ENCODE results near the gene NDOR1. TPM values are rescaled to one million over a fixed set of nuclear protein-coding genes. Genes with fewer than 3 reads are reported as not detected.

Gene NDOR1
- 10 to 100 TPM; 44.7 to 45.5 TPM for total RNA-seq

- CTCF ChIA-PET, result interaction anchor here (0.9 to 1.8 kb wide), 7 partner anchors 17 to 303 kb away, joined by 3 to 7 read pairs (median 4); partner anchors contain the start of gene SSNA1
- Mint-ChIP-seq H3K36me3 (ENCODE audit: low read depth) (peaks cover 33% of the 10 kb centered on the region), H3K9me3 (ENCODE audit: insufficient read depth) (no peaks in the 10 kb centered on the region), H3K27ac (peak within 1 kb of the TSS; percentile 97), H3K4me1 (ENCODE audit: low read depth) (peaks cover 51% of the 10 kb centered on the region), H3K27me3 (ENCODE audit: low read depth) (no peaks in the 10 kb centered on the region), H3K4me3 (peak within 1 kb of the TSS; percentile 94)
- DNase-seq, result peak; percentile 96
- POLR2A ChIA-PET, result interaction anchor here (0.7 to 2.6 kb wide), 10 partner anchors 10 to 110 kb away, joined by 4 to 12 read pairs (median 4); partner anchors contain the start of genes RNF208 and SSNA1
- ATAC-seq, result peak; percentile 57
Observed at GRCh38 chr9:137205126-137206069, at the start of gene NDOR1, which contains the start of gene TMEM203. Gene NDOR1, plus strand, starts transcription at chr9:137205700. Its CDS starts 78 bp downstream, at chr9:137205778. Gene TMEM203, minus strand, starts transcription at chr9:137205648. Its CDS starts 234 bp downstream, at chr9:137205414.

- CTCF ChIA-PET, result interaction anchor here (0.7 to 1.2 kb wide), 3 partner anchors 43 to 209 kb away, joined by 3 read pairs; no protein-coding TSS in a partner anchor
- POLR2A ChIA-PET, result interaction anchor here (0.6 to 1.3 kb wide), 4 partner anchors 12 to 32 kb away, joined by 3 to 5 read pairs (median 3); no protein-coding TSS in a partner anchor
- Mint-ChIP-seq H3K4me3 (peak overlapping the region; percentile 32), H3K36me3 (ENCODE audit: low read depth) (no peaks in the 10 kb centered on the region), H3K9me3 (ENCODE audit: insufficient read depth) (no peaks in the 10 kb centered on the region), H3K4me1 (ENCODE audit: low read depth) (peaks cover 25% of the 10 kb centered on the region), H3K27me3 (ENCODE audit: low read depth) (peaks cover 35% of the 10 kb centered on the region), H3K27ac (no peak overlapping the region)
- peak; percentile 64 for DNase-seq
- ATAC-seq, result peak; percentile 58
Observed at GRCh38 chr9:137156567-137157375, 48.7 kb upstream of the NDOR1 start.

- Mint-ChIP-seq H3K4me1 (ENCODE audit: low read depth) (peaks cover 26% of the 10 kb centered on the region), H3K27ac (no peak overlapping the region), H3K4me3 (no peak overlapping the region), H3K36me3 (ENCODE audit: low read depth) (no peaks in the 10 kb centered on the region), H3K27me3 (ENCODE audit: low read depth) (peaks cover 36% of the 10 kb centered on the region), H3K9me3 (ENCODE audit: insufficient read depth) (no peaks in the 10 kb centered on the region)
- ATAC-seq, result no peak
- DNase-seq, result no peak
- POLR2A ChIA-PET, result interaction anchor here (0.6 to 1.3 kb wide), 2 partner anchors 31 to 50 kb away, joined by 3 read pairs; no protein-coding TSS in a partner anchor
- CTCF ChIA-PET, result interaction anchor here (1.0 kb wide), 1 partner anchor 90 kb away, joined by 3 read pairs; no protein-coding TSS in a partner anchor
Observed at GRCh38 chr9:137157618-137158415, 47.7 kb upstream of the NDOR1 start.

- Mint-ChIP-seq H3K36me3 (ENCODE audit: low read depth) (no peaks in the 10 kb centered on the region), H3K4me1 (ENCODE audit: low read depth) (peaks cover 26% of the 10 kb centered on the region), H3K27me3 (ENCODE audit: low read depth) (peaks cover 39% of the 10 kb centered on the region), H3K9me3 (ENCODE audit: insufficient read depth) (no peaks in the 10 kb centered on the region), H3K27ac (no peak overlapping the region), H3K4me3 (no peak overlapping the region)
- DNase-seq (no peak), ATAC-seq (no peak)
- ChIA-PET CTCF (no interaction called here), POLR2A (interaction anchor here (1.2 kb wide), 1 partner anchor 29 kb away, joined by 3 read pairs; no protein-coding TSS in a partner anchor)
Observed at GRCh38 chr9:137158625-137159024, 46.9 kb upstream of the NDOR1 start.

GRCh38 chr9:137159105-137160053 lies 46.1 kb upstream of the NDOR1 start:
- ChIA-PET CTCF (no interaction called here), POLR2A (interaction anchor here (1.2 kb wide), 1 partner anchor 30 kb away, joined by 3 read pairs; no protein-coding TSS in a partner anchor)

GRCh38 chr9:137160054-137160425 lies 45.5 kb upstream of the NDOR1 start:
- ChIA-PET POLR2A (no interaction called here), CTCF (no interaction called here)
- peaks cover 26% of the 10 kb centered on the region for H3K4me1 Mint-ChIP-seq (ENCODE audit: low read depth)
- ATAC-seq, result no peak
- peaks cover 35% of the 10 kb centered on the region for H3K27me3 Mint-ChIP-seq (ENCODE audit: low read depth)
- no peaks in the 10 kb centered on the region for H3K9me3 Mint-ChIP-seq (ENCODE audit: insufficient read depth)
- H3K36me3 Mint-ChIP-seq (ENCODE audit: low read depth), result no peaks in the 10 kb centered on the region
- no peak overlapping the region for H3K4me3 Mint-ChIP-seq
- no peak overlapping the region for H3K27ac Mint-ChIP-seq
- DNase-seq, result no peak

More at GRCh38 chr9:137159105-137160053, 46.1 kb upstream of the NDOR1 start:
- Mint-ChIP-seq H3K27ac (peak overlapping the region; percentile 24), H3K27me3 (ENCODE audit: low read depth) (peaks cover 39% of the 10 kb centered on the region), H3K36me3 (ENCODE audit: low read depth) (no peaks in the 10 kb centered on the region), H3K4me3 (no peak overlapping the region), H3K4me1 (ENCODE audit: low read depth) (peaks cover 26% of the 10 kb centered on the region), H3K9me3 (ENCODE audit: insufficient read depth) (no peaks in the 10 kb centered on the region)
- ATAC-seq (no peak), DNase-seq (no peak)

GRCh38 chr9:137160716-137161557 lies 44.6 kb upstream of the NDOR1 start:
- no peak overlapping the region for H3K27ac Mint-ChIP-seq
- no peak for ATAC-seq
- H3K36me3 Mint-ChIP-seq (ENCODE audit: low read depth), result no peaks in the 10 kb centered on the region
- H3K4me1 Mint-ChIP-seq (ENCODE audit: low read depth), result peaks cover 26% of the 10 kb centered on the region
- ChIA-PET POLR2A (no interaction called here), CTCF (no interaction called here)
- H3K4me3 Mint-ChIP-seq, result no peak overlapping the region
- H3K9me3 Mint-ChIP-seq (ENCODE audit: insufficient read depth), result no peaks in the 10 kb centered on the region
- peaks cover 30% of the 10 kb centered on the region for H3K27me3 Mint-ChIP-seq (ENCODE audit: low read depth)
- no peak for DNase-seq

- Mint-ChIP-seq H3K4me3 (no peak overlapping the region), H3K36me3 (ENCODE audit: low read depth) (no peaks in the 10 kb centered on the region), H3K4me1 (ENCODE audit: low read depth) (peaks cover 22% of the 10 kb centered on the region), H3K9me3 (ENCODE audit: insufficient read depth) (no peaks in the 10 kb centered on the region), H3K27ac (no peak overlapping the region), H3K27me3 (ENCODE audit: low read depth) (peaks cover 30% of the 10 kb centered on the region)
- CTCF ChIA-PET, result no interaction called here
- DNase-seq, result no peak
- POLR2A ChIA-PET, result no interaction called here
- no peak for ATAC-seq
Observed at GRCh38 chr9:137161558-137162486, 43.7 kb upstream of the NDOR1 start.
